Neuronal stem cell (in vitro differentiated cells): ENCODE data around the gene SH2D7.
A peak's percentile ranks its signal among the peaks of the same experiment; 100 is the strongest.

Source experiments
- DNase-seq: peaks from one replicate; pipeline ENCODE4 v3.0.0-alpha.2; 2013; ENCODE audit warnings: low spot score
- H2AFZ ChIP-seq: one replicate; pipeline ENCODE4 v1.6.1; 2013; ENCODE audit warnings: mild to moderate bottlenecking, low read length, inconsistent platforms
- H2AK5ac ChIP-seq: 2 replicates; pipeline ENCODE4 v1.6.1; 2013; ENCODE audit warnings: low read depth, mild to moderate bottlenecking, inconsistent platforms, low read length, moderate library complexity, mixed read lengths
- H2BK120ac ChIP-seq: 2 replicates; pipeline ENCODE4 v1.6.1; 2013; ENCODE audit warnings: low read depth, mild to moderate bottlenecking, inconsistent platforms, low read length, moderate library complexity, mixed read lengths
- H2BK12ac ChIP-seq: one replicate; pipeline ENCODE4 v1.6.1; 2013; ENCODE audit warnings: low read length, inconsistent platforms
- H2BK15ac ChIP-seq: 2 replicates; pipeline ENCODE4 v1.6.1; 2013; ENCODE audit warnings: mild to moderate bottlenecking, low read length, inconsistent platforms, mixed read lengths
- H2BK5ac ChIP-seq: one replicate; pipeline ENCODE4 v1.6.1; 2013; ENCODE audit warnings: inconsistent platforms, mild to moderate bottlenecking, low read length, moderate library complexity
- H3K14ac ChIP-seq: one replicate; pipeline ENCODE4 v1.6.1; 2013; ENCODE audit warnings: low read length, inconsistent platforms
- H3K18ac ChIP-seq: 2 replicates; pipeline ENCODE4 v1.6.1; 2013; ENCODE audit warnings: low read length, inconsistent platforms
- H3K23ac ChIP-seq: 2 replicates; pipeline ENCODE4 v1.6.1; 2013; ENCODE audit warnings: low read depth, mild to moderate bottlenecking, mixed read lengths, low read length, inconsistent platforms; ENCODE audit not compliant: poor library complexity
- H3K27ac ChIP-seq: replicated peaks from 3 replicates; pipeline ENCODE4 v1.5.1; 2013; ENCODE audit warnings: low read length, inconsistent platforms
- H3K27me3 ChIP-seq, 3 experiments: 2 replicates each; pipeline ENCODE4 v1.6.1; 2013; ENCODE audit warnings: low read length in 3 of 3, mild to moderate bottlenecking in 2 of 3, inconsistent platforms in 1 of 3, low read depth in 1 of 3, mixed read lengths in 1 of 3, moderate library complexity in 1 of 3; ENCODE audit not compliant: control insufficient read depth in 3 of 3, insufficient read depth in 3 of 3
- H3K36me3 ChIP-seq, 2 donors: replicated peaks in 1 of 2; 2 replicates each; pipeline ENCODE4 v1.6.1; 2013; ENCODE audit warnings: low read length in 2 of 2; ENCODE audit not compliant: control insufficient read depth in 2 of 2, insufficient read depth in 2 of 2
- H3K4ac ChIP-seq: 2 replicates; pipeline ENCODE4 v1.6.1; 2013; ENCODE audit warnings: inconsistent platforms, mild to moderate bottlenecking, low read length, moderate library complexity
- H3K4me1 ChIP-seq, 2 donors: 1 replicate in 1 of 2; 2 replicates in 1 of 2; pipeline ENCODE4 v1.6.1; 2013; ENCODE audit warnings: low read length in 2 of 2, low read depth in 1 of 2; ENCODE audit not compliant: control insufficient read depth in 2 of 2, insufficient read depth in 1 of 2
- H3K4me2 ChIP-seq: one replicate; pipeline ENCODE4 v1.6.1; 2013; ENCODE audit warnings: mild to moderate bottlenecking, low read length, inconsistent platforms; ENCODE audit not compliant: insufficient read depth, poor library complexity, severe bottlenecking
- H3K4me3 ChIP-seq, 2 donors: 2 replicates each; pipeline ENCODE4 v1.5.1; 2013; ENCODE audit warnings: low read length in 2 of 2, mild to moderate bottlenecking in 2 of 2, inconsistent platforms in 1 of 2, moderate library complexity in 1 of 2
- H3K79me1 ChIP-seq: one replicate; pipeline ENCODE4 v1.6.1; 2013; ENCODE audit warnings: low read depth, mild to moderate bottlenecking, inconsistent platforms, low read length, moderate library complexity
- H3K9ac ChIP-seq: one replicate; pipeline ENCODE4 v1.6.1; 2013; ENCODE audit warnings: mild to moderate bottlenecking, low read depth, low read length, inconsistent platforms; ENCODE audit not compliant: poor library complexity
- H3K9me3 ChIP-seq, 2 donors: replicated peaks in 1 of 2; 2 replicates each; pipeline versions ENCODE3 to v1.6.1; 2013; ENCODE audit warnings: low read length in 2 of 2, mild to moderate bottlenecking in 2 of 2, inconsistent platforms in 1 of 2, low read depth in 1 of 2, mixed read lengths in 1 of 2, moderate library complexity in 1 of 2; ENCODE audit not compliant: control insufficient read depth in 2 of 2, insufficient read depth in 1 of 2
- H4K8ac ChIP-seq: one replicate; pipeline ENCODE4 v1.6.1; 2013; ENCODE audit warnings: low read depth, mild to moderate bottlenecking, inconsistent platforms, low read length, moderate library complexity
- H4K91ac ChIP-seq: one replicate; pipeline ENCODE4 v1.6.1; 2013; ENCODE audit warnings: low read length, low read depth, mild to moderate bottlenecking, inconsistent platforms; ENCODE audit not compliant: poor library complexity
- WGBS, 2 donors: extraction: QIAGEN DNeasy Blood & Tissue Kit; methylation state at CpG; one replicate each; pipeline ENCODE4 v1.1.7; 2013; ENCODE audit warnings: missing lambda C conversion rate in 2 of 2, mixed read lengths in 1 of 2; ENCODE audit not compliant: insufficient read length in 2 of 2, insufficient replicate concordance in 1 of 2; ENCODE audit errors: extremely low coverage in 2 of 2; 5-methylcytosine and 5-hydroxymethylcytosine counted together

SH2D7 gene

DNA sequence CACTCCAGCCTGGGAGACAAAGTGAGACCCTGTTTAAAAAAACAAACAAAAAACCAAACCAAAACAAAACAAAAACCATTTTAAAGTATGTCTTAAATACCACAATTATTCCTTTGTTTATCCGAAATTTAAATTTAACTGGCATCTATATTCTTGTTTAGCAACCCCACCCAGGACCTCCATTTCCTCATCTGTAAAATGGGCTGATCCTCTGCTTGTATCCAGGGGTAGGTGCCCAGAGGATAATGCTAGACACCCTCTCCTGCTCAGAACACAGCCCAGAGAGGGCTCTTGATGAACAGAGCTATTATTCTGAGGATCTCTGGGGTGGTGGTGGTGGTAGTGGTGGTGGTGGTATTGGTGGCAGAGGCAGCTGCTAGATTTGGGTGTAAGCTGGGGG, 9.8 kb downstream of the SH2D7 start:
- no peak for DNase-seq
- Histone ChIP-seq H3K79me1 (peaks cover 3% of the 10 kb centered on the region), H2BK12ac (no peak overlapping the region), H2BK5ac (no peak overlapping the region), H3K9ac (no peak overlapping the region), H4K8ac (no peak overlapping the region), H4K91ac (no peak overlapping the region), H2AFZ (no peak overlapping the region), H3K27me3 (no peaks in the 10 kb centered on the region), H2BK15ac (no peak overlapping the region), H3K27ac (no peak overlapping the region), H2BK120ac (no peak overlapping the region), H3K23ac (no peak overlapping the region), H3K4me2 (no peak overlapping the region), H3K4me1 (peaks cover 0 to 3% of the 10 kb centered on the region in 2 donors), H2AK5ac (no peak overlapping the region), H3K18ac (no peak overlapping the region), H3K4ac (no peak overlapping the region), H3K4me3 (no peak overlapping the region), H3K9me3 (no peaks in the 10 kb centered on the region), H3K14ac (no peak overlapping the region), H3K36me3 (peaks cover 0 to 2% of the 10 kb centered on the region in 2 donors)
- WGBS, 2 donors = 100% methylated on average over 1 of the region's 1 CpG; no CpG with 5 or more reads in 1 of the 2 donors

DNA sequence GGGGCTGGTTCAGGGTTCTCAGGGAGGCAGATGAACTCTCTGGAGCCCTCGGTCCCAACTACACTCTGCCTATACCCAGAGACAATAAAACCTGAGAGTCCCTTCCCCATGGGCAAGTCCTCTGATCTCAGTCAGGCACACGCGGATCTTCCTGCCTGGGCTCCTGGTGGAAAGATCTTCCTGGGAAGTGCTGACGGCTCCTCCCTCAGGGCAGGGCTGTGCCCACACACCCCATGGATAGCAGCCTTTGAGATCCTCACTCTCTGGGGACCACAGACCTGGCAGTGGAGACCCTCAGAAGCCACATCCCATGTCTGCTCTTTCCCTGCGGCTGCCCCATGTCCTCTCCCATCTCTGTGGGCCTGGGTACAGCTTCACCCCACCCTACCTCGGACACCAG, 10.4 kb downstream of the SH2D7 start:
- no peak for DNase-seq
- Histone ChIP-seq H3K9me3 (no peaks in the 10 kb centered on the region), H3K23ac (no peak overlapping the region)

DNA sequence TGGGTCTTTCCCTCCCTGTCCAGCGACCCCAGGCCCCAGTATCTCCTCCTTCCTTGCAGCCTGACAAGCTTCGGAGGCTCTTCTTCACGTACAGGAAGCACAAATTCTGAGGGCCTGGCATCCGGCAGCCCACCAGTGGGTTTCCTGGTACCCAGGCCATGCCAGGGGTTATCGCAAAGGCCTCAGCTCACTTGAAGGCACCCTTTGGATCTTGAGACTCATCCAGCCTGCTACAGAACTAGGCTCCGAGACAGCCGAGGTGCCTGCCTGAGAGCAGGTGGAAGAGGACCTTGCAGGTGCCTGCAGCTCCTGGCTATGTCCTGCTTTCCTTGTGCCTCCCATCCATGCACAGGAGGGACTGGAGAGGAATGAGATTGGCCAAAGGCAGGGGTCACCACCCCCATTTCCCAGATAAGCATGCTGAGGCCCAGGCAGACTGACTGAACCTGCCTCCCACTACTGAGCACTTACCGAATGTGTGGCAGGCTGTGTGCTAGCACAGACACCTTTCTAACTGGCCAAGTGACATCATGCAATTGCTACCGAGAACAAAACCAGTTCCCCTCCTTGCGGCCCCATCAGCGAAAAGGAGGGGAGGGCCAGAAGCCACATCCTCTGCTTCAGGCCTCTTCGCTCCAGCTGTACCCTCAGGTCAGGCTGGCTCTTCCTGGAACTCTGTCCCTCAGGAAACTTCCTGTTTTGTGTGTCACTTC, 11.2 kb downstream of the SH2D7 start:
- no CpG with 5 or more reads among the region's 12 CpGs for WGBS, 2 donors
- Histone ChIP-seq H3K23ac (no peak overlapping the region), H4K91ac (no peak overlapping the region), H3K27ac (no peak overlapping the region), H2BK120ac (no peak overlapping the region), H3K18ac (no peak overlapping the region), H3K4me2 (no peak overlapping the region), H3K9ac (peak overlapping the region; percentile 25), H3K27me3 (no peaks in the 10 kb centered on the region), H3K4me1 (peaks cover 0 to 3% of the 10 kb centered on the region in 2 donors), H3K14ac (no peak overlapping the region), H2BK15ac (no peak overlapping the region), H2AK5ac (no peak overlapping the region), H2BK12ac (no peak overlapping the region), H4K8ac (no peak overlapping the region), H2AFZ (no peak overlapping the region), H3K79me1 (peaks cover 3% of the 10 kb centered on the region), H3K4ac (no peak overlapping the region), H3K9me3 (no peaks in the 10 kb centered on the region), H3K4me3 (no peak overlapping the region), H3K36me3 (peaks cover 0 to 4% of the 10 kb centered on the region in 2 donors), H2BK5ac (no peak overlapping the region)
- DNase-seq = no peak

More for the DNA sequence above, 10.4 kb downstream of the SH2D7 start:
- peaks cover 0 to 4% of the 10 kb centered on the region in 2 donors for H3K36me3 ChIP-seq
- no peak overlapping the region for H3K27ac ChIP-seq
- H3K9ac ChIP-seq = peak overlapping the region; percentile 67
- no peak overlapping the region for H2AK5ac ChIP-seq
- no peak overlapping the region for H2BK12ac ChIP-seq
- H3K4me1 ChIP-seq = peaks cover 0 to 3% of the 10 kb centered on the region in 2 donors
- peak overlapping the region; percentile 77 for H2BK5ac ChIP-seq
- no CpG with 5 or more reads among the region's 6 CpGs for WGBS, 2 donors
- no peak overlapping the region for H4K91ac ChIP-seq
- H2BK120ac ChIP-seq = no peak overlapping the region
- peak overlapping the region; percentile 42 for H3K4ac ChIP-seq
- no peak overlapping the region for H3K14ac ChIP-seq
- no peak overlapping the region for H3K4me2 ChIP-seq
- peak overlapping the region; percentile 73 for H3K18ac ChIP-seq
- no peak overlapping the region for H4K8ac ChIP-seq
- H2BK15ac ChIP-seq = no peak overlapping the region
- H2AFZ ChIP-seq = no peak overlapping the region
- peaks cover 3% of the 10 kb centered on the region for H3K79me1 ChIP-seq
- no peaks in the 10 kb centered on the region for H3K27me3 ChIP-seq
- no peak overlapping the region for H3K4me3 ChIP-seq

DNA sequence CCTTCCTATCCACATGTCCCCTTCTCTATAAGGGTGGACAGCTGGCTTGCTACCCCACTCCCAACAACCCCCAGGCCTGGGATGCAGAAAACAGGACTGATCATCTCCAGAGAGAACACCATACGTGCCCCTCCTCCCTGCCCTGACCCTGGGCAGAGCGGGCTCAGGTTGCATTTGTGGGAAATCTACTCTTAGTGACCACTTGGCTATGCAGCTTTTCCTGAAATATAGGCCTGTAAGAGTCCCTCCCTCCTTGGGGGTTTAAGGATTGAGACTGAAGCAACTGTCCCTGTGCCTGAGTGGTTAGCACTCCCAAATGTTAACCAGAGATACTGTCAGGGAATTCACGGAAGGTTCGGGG, 11.7 kb downstream of the SH2D7 start:
- Histone ChIP-seq H4K91ac (no peak overlapping the region), H3K27me3 (no peaks in the 10 kb centered on the region), H3K18ac (no peak overlapping the region), H2BK120ac (no peak overlapping the region), H3K4me3 (no peak overlapping the region), H3K14ac (no peak overlapping the region), H3K4me2 (no peak overlapping the region), H4K8ac (no peak overlapping the region), H3K4ac (no peak overlapping the region), H2BK5ac (no peak overlapping the region), H3K9ac (peak overlapping the region; percentile 50), H3K79me1 (peaks cover 3% of the 10 kb centered on the region), H3K27ac (no peak overlapping the region), H2BK12ac (no peak overlapping the region), H2BK15ac (no peak overlapping the region), H3K4me1 (peaks cover 0 to 3% of the 10 kb centered on the region in 2 donors), H3K9me3 (no peaks in the 10 kb centered on the region), H2AK5ac (no peak overlapping the region), H3K36me3 (peaks cover 0 to 4% of the 10 kb centered on the region in 2 donors), H3K23ac (no peak overlapping the region), H2AFZ (no peak overlapping the region)
- DNase-seq = no peak
- no CpG with 5 or more reads among the region's 4 CpGs for WGBS, 2 donors
